Upper lobe of left lung (tissue), 6 donors: ENCODE measurements around the gene KAZN. TPM values are rescaled to one million over a fixed set of nuclear protein-coding genes. Genes with fewer than 3 reads are reported as not detected.

Source experiments
- ATAC-seq, 2 donors: fragments of 200-7000 bp; cut with Tn5 transposase; one replicate each; pipeline ENCODE4 v1.9.1; 2022; ENCODE audit warnings: mild to moderate bottlenecking in 2 of 2, moderate library complexity in 2 of 2; ENCODE audit not compliant: low FRiP score in 2 of 2
- DNase-seq, 2 donors: peaks; one replicate each; pipeline ENCODE4 v3.0.0-alpha.2; 2019 to 2020
- H3K27ac ChIP-seq, 4 donors: fragments of 200-600 bp; sonication (generic); one replicate each; pipeline ENCODE4 v1.5.1; 2016 to 2019
- H3K27me3 ChIP-seq, 4 donors: fragments of 200-600 bp; sonication (generic); one replicate each; pipeline ENCODE4 v1.5.1; 2017 to 2019
- H3K36me3 ChIP-seq, 4 donors: fragments of 200-600 bp; sonication (generic); one replicate each; pipeline ENCODE4 v1.5.1; 2016 to 2019
- H3K4me1 ChIP-seq, 4 donors: fragments of 200-600 bp; sonication (generic); one replicate each; pipeline ENCODE4 v1.5.1; 2018 to 2019
- H3K4me3 ChIP-seq, 4 donors: fragments of 200-600 bp; sonication (generic); one replicate each; pipeline ENCODE4 v1.5.1; 2017 to 2019; ENCODE audit warnings: mild to moderate bottlenecking in 2 of 4, moderate library complexity in 1 of 4
- H3K9me3 ChIP-seq, 4 donors: fragments of 200-600 bp; sonication (generic); one replicate each; pipeline ENCODE4 v1.5.1; 2018 to 2019
- CTCF ChIP-seq, 6 experiments: fragments of 450-650 bp in 4 of 6; fragments of 200-600 bp in 2 of 6; sonication (generic) in 2 of 6; IDR thresholded peaks; one replicate each; pipeline ENCODE4 v1.5.1; 2016 to 2019; ENCODE audit warnings: antibody characterized with exemption in 6 of 6
- EP300 ChIP-seq, 4 donors: sonication (generic); formaldehyde crosslinking; IDR thresholded peaks; one replicate each; pipeline ENCODE4 v1.5.1; 2017; ENCODE audit warnings: antibody characterized with exemption in 4 of 4, control low read depth in 2 of 4
- POLR2A ChIP-seq, 4 donors: fragments of 450-650 bp; IDR thresholded peaks; one replicate each; pipeline ENCODE4 v1.5.1; 2016 to 2017; ENCODE audit warnings: antibody characterized with exemption in 4 of 4, mild to moderate bottlenecking in 2 of 4
- POLR2AphosphoS5 ChIP-seq, 2 donors: sonication (generic); formaldehyde crosslinking; IDR thresholded peaks; one replicate each; pipeline ENCODE4 v1.5.1; 2017; ENCODE audit warnings: antibody characterized with exemption in 2 of 2
- WGBS, 2 donors: methylation state at CpG; one replicate each; pipeline ENCODE4 v1.1.5; 2017 to 2018; 5-methylcytosine and 5-hydroxymethylcytosine counted together
- total RNA-seq, 6 donors: library from RNA; depleted of rRNA in 4 of 6; stranded (reverse); fragments of >200 nt in 4 of 6; gene quantifications; one replicate each; pipeline versions ENCODE4 v1.1.0 to v1.2.1, GENCODE V29; 2016 to 2021
- donor health status: DM: no; HTN: no; CAD: no; lungs with moderate emphysema.
- donor health status: DM: no; HTN: yes; CAD: no; lungs with severe emphysema.

Gene KAZN
- total RNA-seq, 6 donors from 2014 or later: 11.5 to 30.0 (median 17.6) TPM

- ATAC-seq (no peak), DNase-seq (no peak)
- Histone ChIP-seq H3K27me3 (no peaks in the 10 kb centered on the region), H3K9me3 (no peaks in the 10 kb centered on the region), H3K27ac (no peak overlapping the region), H3K36me3 (no peaks in the 10 kb centered on the region), H3K4me1 (no peaks in the 10 kb centered on the region), H3K4me3 (no peak overlapping the region)
- no peak for TF ChIP-seq CTCF (IDR thresholded peaks at IDR 0.05)
- no peak for TF ChIP-seq EP300 (IDR thresholded peaks at IDR 0.05)
- TF ChIP-seq POLR2AphosphoS5 (IDR thresholded peaks at IDR 0.05): no peak
- TF ChIP-seq POLR2A (IDR thresholded peaks at IDR 0.05): no peak
- WGBS, 2 donors: 84 to 87% methylated on average over 11 to 13 of the region's 13 CpGs
Measured at GRCh38 chr1:14773396-14774025, 175.0 kb downstream of the KAZN start.

DNA sequence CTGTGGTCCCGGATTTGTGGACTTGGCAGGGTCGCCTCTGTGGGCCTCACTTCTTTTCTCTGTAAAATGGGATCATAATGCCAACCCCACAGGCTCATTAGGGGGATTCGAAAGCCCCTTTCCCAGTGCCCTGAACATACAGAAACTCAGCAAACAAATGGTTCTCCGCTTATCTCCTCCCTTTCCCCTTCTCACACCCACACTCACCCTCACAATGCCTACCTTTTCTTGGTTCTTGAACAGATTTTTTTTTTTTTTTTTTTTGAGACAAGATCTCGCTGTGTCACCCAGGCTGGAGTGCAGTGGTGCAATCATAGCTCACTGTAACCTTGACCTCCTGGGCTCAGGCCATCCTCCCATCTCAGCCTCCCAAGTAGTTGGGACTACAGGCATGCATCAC is 175.7 kb downstream of the KAZN start:
- no peak overlapping the region for H3K27ac ChIP-seq
- ATAC-seq: no peak
- 88 to 92% methylated on average over 5 of the region's 5 CpGs for WGBS, 2 donors

DNA sequence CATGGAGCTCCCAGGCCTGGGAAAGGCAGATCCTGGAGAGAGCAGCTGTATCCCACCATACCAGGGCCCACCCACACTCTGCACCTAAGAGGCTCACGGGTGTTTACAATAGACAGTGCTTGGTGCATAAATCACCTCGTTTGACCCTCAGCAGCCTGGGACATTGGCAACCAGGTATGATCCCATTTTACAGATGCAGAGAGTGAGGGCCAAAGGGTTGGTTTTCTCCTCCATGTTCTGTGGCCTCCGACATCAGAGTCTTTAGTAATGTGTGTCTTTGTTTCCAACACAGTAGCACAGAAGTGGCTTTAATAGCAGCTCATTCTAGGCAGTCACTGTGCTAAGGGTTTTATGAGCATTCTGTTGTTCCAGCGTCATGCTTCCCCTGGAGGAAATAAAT is 176.5 kb downstream of the KAZN start:
- WGBS, 2 donors: 86 to 87% methylated on average over 4 of the region's 4 CpGs
- Histone ChIP-seq H3K27ac (no peak overlapping the region), H3K27me3 (no peaks in the 10 kb centered on the region), H3K9me3 (no peaks in the 10 kb centered on the region), H3K4me3 (no peak overlapping the region), H3K4me1 (no peaks in the 10 kb centered on the region), H3K36me3 (no peaks in the 10 kb centered on the region)
- DNase-seq (no peak), ATAC-seq (no peak)
- no peak for TF ChIP-seq CTCF (IDR thresholded peaks at IDR 0.05)
- no peak for TF ChIP-seq EP300 (IDR thresholded peaks at IDR 0.05)
- no peak for TF ChIP-seq POLR2A (IDR thresholded peaks at IDR 0.05)
- TF ChIP-seq POLR2AphosphoS5 (IDR thresholded peaks at IDR 0.05): no peak

More for the DNA sequence above, 175.7 kb downstream of the KAZN start:
- H3K9me3 ChIP-seq: no peaks in the 10 kb centered on the region
- TF ChIP-seq POLR2A (IDR thresholded peaks at IDR 0.05): no peak
- TF ChIP-seq EP300 (IDR thresholded peaks at IDR 0.05): no peak
- TF ChIP-seq POLR2AphosphoS5 (IDR thresholded peaks at IDR 0.05): no peak
- TF ChIP-seq CTCF (IDR thresholded peaks at IDR 0.05): no peak
- H3K36me3 ChIP-seq: no peaks in the 10 kb centered on the region
- no peaks in the 10 kb centered on the region for H3K27me3 ChIP-seq
- no peak overlapping the region for H3K4me3 ChIP-seq
- no peak for DNase-seq
- no peaks in the 10 kb centered on the region for H3K4me1 ChIP-seq

- Histone ChIP-seq H3K4me3 (no peak overlapping the region), H3K27me3 (no peaks in the 10 kb centered on the region), H3K27ac (no peak overlapping the region), H3K9me3 (no peaks in the 10 kb centered on the region), H3K4me1 (no peaks in the 10 kb centered on the region), H3K36me3 (no peaks in the 10 kb centered on the region)
- DNase-seq: no peak
- TF ChIP-seq EP300 (IDR thresholded peaks at IDR 0.05): no peak
- no peak for TF ChIP-seq POLR2AphosphoS5 (IDR thresholded peaks at IDR 0.05)
- no peak for TF ChIP-seq POLR2A (IDR thresholded peaks at IDR 0.05)
- TF ChIP-seq CTCF (IDR thresholded peaks at IDR 0.05): no peak
- 78 to 93% methylated on average over 10 of the region's 10 CpGs for WGBS, 2 donors
- ATAC-seq: no peak
Measured at GRCh38 chr1:14775434-14775833, 176.9 kb downstream of the KAZN start.
